Mesenchymal stem cell (in vitro differentiated cells and primary cell): ENCODE results near the gene POLE4.

Experiments
- DNase-seq: peaks from one replicate; pipeline ENCODE4 v3.0.0-alpha.2; 2013
- H2AFZ ChIP-seq: one replicate; pipeline ENCODE4 v1.6.1; 2013; ENCODE audit warnings: low read depth, mild to moderate bottlenecking, control low read depth, inconsistent platforms, low read length, moderate library complexity
- H2AK5ac ChIP-seq: 2 replicates; pipeline ENCODE4 v1.6.1; 2013; ENCODE audit warnings: low read length, moderate library complexity, mild to moderate bottlenecking, inconsistent platforms; ENCODE audit not compliant: severe bottlenecking
- H2BK120ac ChIP-seq: one replicate; pipeline ENCODE4 v1.6.1; 2013; ENCODE audit warnings: low read depth, mild to moderate bottlenecking, inconsistent platforms, low read length, moderate library complexity
- H2BK12ac ChIP-seq, 2 experiments: one replicate each; pipeline ENCODE4 v1.6.1; 2013; ENCODE audit warnings: inconsistent platforms in 2 of 2, low read length in 2 of 2, mild to moderate bottlenecking in 2 of 2, moderate library complexity in 2 of 2, control low read depth in 1 of 2
- H2BK15ac ChIP-seq: one replicate; pipeline ENCODE4 v1.6.1; 2013; ENCODE audit warnings: mild to moderate bottlenecking, low read depth, inconsistent platforms; ENCODE audit not compliant: poor library complexity, severe bottlenecking
- H2BK5ac ChIP-seq: 2 replicates; pipeline ENCODE4 v1.6.1; 2013; ENCODE audit warnings: low read depth, mild to moderate bottlenecking, low read length, control low read depth, inconsistent platforms; ENCODE audit not compliant: poor library complexity, severe bottlenecking
- H3K14ac ChIP-seq, 2 experiments: one replicate each; pipeline ENCODE4 v1.6.1; 2013; ENCODE audit warnings: inconsistent platforms in 2 of 2, low read length in 2 of 2, control low read depth in 1 of 2, mild to moderate bottlenecking in 1 of 2, moderate library complexity in 1 of 2
- H3K18ac ChIP-seq, 2 experiments: one replicate each; pipeline ENCODE4 v1.6.1; 2013; ENCODE audit warnings: inconsistent platforms in 2 of 2, low read length in 2 of 2, control low read depth in 1 of 2, low read depth in 1 of 2, mild to moderate bottlenecking in 1 of 2
- H3K23ac ChIP-seq, 2 experiments: one replicate each; pipeline ENCODE4 v1.6.1; 2013; ENCODE audit warnings: inconsistent platforms in 2 of 2, low read length in 2 of 2, mild to moderate bottlenecking in 2 of 2, moderate library complexity in 2 of 2, control low read depth in 1 of 2
- H3K27ac ChIP-seq: 2 replicates; pipeline ENCODE4 v1.5.1; 2013; ENCODE audit warnings: mild to moderate bottlenecking, moderate library complexity, low read length, control low read depth, inconsistent platforms; ENCODE audit not compliant: poor library complexity, severe bottlenecking
- H3K27me3 ChIP-seq, 2 experiments: 2 replicates each; pipeline versions ENCODE4 v1.6.1 to v1.7.0; 2013; ENCODE audit warnings: low read length in 2 of 2, mild to moderate bottlenecking in 2 of 2, moderate library complexity in 2 of 2, control low read depth in 1 of 2, inconsistent platforms in 1 of 2; ENCODE audit not compliant: control insufficient read depth in 1 of 2, insufficient read depth in 1 of 2
- H3K36me3 ChIP-seq, 2 experiments: 2 replicates each; pipeline versions ENCODE4 v1.6.1 to v1.7.0; 2013; ENCODE audit warnings: low read length in 2 of 2, control low read depth in 1 of 2, inconsistent platforms in 1 of 2, low read depth in 1 of 2, mild to moderate bottlenecking in 1 of 2; ENCODE audit not compliant: insufficient read depth in 2 of 2, control insufficient read depth in 1 of 2
- H3K4ac ChIP-seq, 2 experiments: one replicate each; pipeline ENCODE4 v1.6.1; 2013; ENCODE audit warnings: inconsistent platforms in 2 of 2, low read length in 2 of 2, mild to moderate bottlenecking in 2 of 2, moderate library complexity in 2 of 2, control low read depth in 1 of 2, low read depth in 1 of 2
- H3K4me1 ChIP-seq: 2 replicates; pipeline ENCODE4 v1.6.1; 2013; ENCODE audit warnings: low read depth, low read length, control low read depth; ENCODE audit not compliant: control insufficient read depth, insufficient read depth
- H3K4me2 ChIP-seq: 2 replicates; pipeline ENCODE4 v1.6.1; 2013; ENCODE audit warnings: low read length, mild to moderate bottlenecking, inconsistent platforms; ENCODE audit not compliant: poor library complexity, severe bottlenecking
- H3K4me3 ChIP-seq, 2 experiments: 2 replicates each; pipeline versions ENCODE4 v1.5.1 to v1.7.0; 2013; ENCODE audit warnings: low read length in 2 of 2, mild to moderate bottlenecking in 2 of 2, control low read depth in 1 of 2, low read depth in 1 of 2; ENCODE audit not compliant: insufficient read depth in 1 of 2
- H3K79me1 ChIP-seq: replicated peaks from 2 replicates; pipeline ENCODE4 v1.6.1; 2013; ENCODE audit warnings: mild to moderate bottlenecking, control low read depth, low read length, inconsistent platforms; ENCODE audit not compliant: poor library complexity, severe bottlenecking
- H3K9ac ChIP-seq: 2 replicates; pipeline ENCODE4 v1.7.0; 2013; ENCODE audit warnings: mild to moderate bottlenecking, low read length, moderate library complexity
- H3K9me3 ChIP-seq: 2 replicates; pipeline ENCODE4 v1.7.0; 2013; ENCODE audit warnings: mild to moderate bottlenecking, low read length; ENCODE audit not compliant: control insufficient read depth
- H4K8ac ChIP-seq: one replicate; pipeline ENCODE4 v1.6.1; 2013; ENCODE audit warnings: inconsistent platforms, mild to moderate bottlenecking, low read length, moderate library complexity
- H4K91ac ChIP-seq: one replicate; pipeline ENCODE4 v1.6.1; 2013; ENCODE audit warnings: mild to moderate bottlenecking, low read length, inconsistent platforms
- WGBS: methylation state at CpG from one replicate; pipeline ENCODE4 v1.1.7; 2013; ENCODE audit warnings: mixed read lengths; 5-methylcytosine and 5-hydroxymethylcytosine counted together

The POLE4 gene

GRCh38 chr2:74927621-74928020, 30.8 kb upstream of the POLE4 start:
- H3K4ac ChIP-seq: no peak overlapping the region
- no peak overlapping the region for H2AK5ac ChIP-seq
- H2BK15ac ChIP-seq: no peak overlapping the region
- no peak overlapping the region for H3K23ac ChIP-seq
- H4K8ac ChIP-seq: no peak overlapping the region
- no peak overlapping the region for H2BK12ac ChIP-seq
- H2BK5ac ChIP-seq: no peak overlapping the region
- peaks cover 5 to 6% of the 10 kb centered on the region in 2 experiments for H3K27me3 ChIP-seq
- H4K91ac ChIP-seq: no peak overlapping the region
- H2BK120ac ChIP-seq: no peak overlapping the region
- H3K4me2 ChIP-seq: no peak overlapping the region
- H3K9me3 ChIP-seq: no peaks in the 10 kb centered on the region
- no peak overlapping the region for H3K14ac ChIP-seq
- H3K4me1 ChIP-seq: no peaks in the 10 kb centered on the region
- no peaks in the 10 kb centered on the region for H3K36me3 ChIP-seq
- no peak overlapping the region for H3K27ac ChIP-seq
- H2AFZ ChIP-seq: no peak overlapping the region
- no peak for DNase-seq
- no peaks in the 10 kb centered on the region for H3K79me1 ChIP-seq
- no peak overlapping the region for H3K4me3 ChIP-seq
- WGBS: 90% methylated on average over 5 of the region's 5 CpGs
- no peak overlapping the region for H3K9ac ChIP-seq
- H3K18ac ChIP-seq: no peak overlapping the region

- H2AFZ ChIP-seq: no peak overlapping the region
- peaks cover 6 to 9% of the 10 kb centered on the region in 2 experiments for H3K27me3 ChIP-seq
- no peak for DNase-seq
- WGBS: 78% methylated on average over 7 of the region's 8 CpGs
- no peak overlapping the region for H3K18ac ChIP-seq
- H3K4me2 ChIP-seq: no peak overlapping the region
- H3K23ac ChIP-seq: no peak overlapping the region
- H3K27ac ChIP-seq: no peak overlapping the region
- no peak overlapping the region for H4K91ac ChIP-seq
- no peak overlapping the region for H3K4me3 ChIP-seq
- H3K4ac ChIP-seq: no peak overlapping the region
- no peaks in the 10 kb centered on the region for H3K79me1 ChIP-seq
- H3K9me3 ChIP-seq: no peaks in the 10 kb centered on the region
- no peak overlapping the region for H4K8ac ChIP-seq
- no peak overlapping the region for H2BK120ac ChIP-seq
- H2BK5ac ChIP-seq: no peak overlapping the region
- H3K14ac ChIP-seq: no peak overlapping the region
- no peak overlapping the region for H2AK5ac ChIP-seq
- H3K4me1 ChIP-seq: no peaks in the 10 kb centered on the region
- H3K9ac ChIP-seq: no peak overlapping the region
- H3K36me3 ChIP-seq: no peaks in the 10 kb centered on the region
- H2BK12ac ChIP-seq: no peak overlapping the region
- no peak overlapping the region for H2BK15ac ChIP-seq
Measured at GRCh38 chr2:74930811-74931486, 27.5 kb upstream of the POLE4 start.

GRCh38 chr2:74931940-74932339, 26.5 kb upstream of the POLE4 start:
- Histone ChIP-seq H3K23ac (no peak overlapping the region), H2BK12ac (no peak overlapping the region), H2BK120ac (no peak overlapping the region), H3K4me1 (no peaks in the 10 kb centered on the region), H4K8ac (no peak overlapping the region), H3K27me3 (peaks cover 6 to 9% of the 10 kb centered on the region in 2 experiments), H3K14ac (no peak overlapping the region), H2AK5ac (no peak overlapping the region), H3K27ac (no peak overlapping the region), H3K4me2 (no peak overlapping the region), H2BK5ac (no peak overlapping the region), H3K36me3 (no peaks in the 10 kb centered on the region), H3K4ac (no peak overlapping the region), H3K9me3 (no peaks in the 10 kb centered on the region), H2AFZ (no peak overlapping the region), H3K18ac (no peak overlapping the region), H3K79me1 (no peaks in the 10 kb centered on the region), H4K91ac (no peak overlapping the region), H2BK15ac (no peak overlapping the region), H3K4me3 (no peak overlapping the region), H3K9ac (no peak overlapping the region)
- DNase-seq: no peak
- 79% methylated on average over 2 of the region's 2 CpGs for WGBS

GRCh38 chr2:74935975-74936391, 22.5 kb upstream of the POLE4 start:
- 89% methylated on average over 4 of the region's 4 CpGs for WGBS
- Histone ChIP-seq H3K79me1 (no peaks in the 10 kb centered on the region), H2AK5ac (no peak overlapping the region)

More at GRCh38 chr2:74935975-74936391, 22.5 kb upstream of the POLE4 start:
- Histone ChIP-seq H2BK120ac (no peak overlapping the region), H2BK12ac (no peak overlapping the region), H3K18ac (no peak overlapping the region), H3K9me3 (no peaks in the 10 kb centered on the region), H3K4me2 (no peak overlapping the region), H2AFZ (no peak overlapping the region), H3K23ac (no peak overlapping the region), H2BK15ac (no peak overlapping the region), H3K4me3 (no peak overlapping the region), H3K27ac (no peak overlapping the region), H3K9ac (no peak overlapping the region), H3K14ac (no peak overlapping the region), H3K36me3 (no peaks in the 10 kb centered on the region), H4K91ac (no peak overlapping the region), H3K4me1 (no peaks in the 10 kb centered on the region), H3K27me3 (peaks cover 0 to 5% of the 10 kb centered on the region in 2 experiments), H2BK5ac (no peak overlapping the region), H4K8ac (no peak overlapping the region), H3K4ac (no peak overlapping the region)
- DNase-seq: no peak
